ENCODE data around the gene MAPK8IP3. TPM values are rescaled to one million over a fixed set of nuclear protein-coding genes. Genes with fewer than 3 reads are reported as not detected.

MAPK8IP3 gene
- total RNA-seq, 4 donors from 2014 or later: 15.8 to 92.1 (median 39.0) TPM

DNA sequence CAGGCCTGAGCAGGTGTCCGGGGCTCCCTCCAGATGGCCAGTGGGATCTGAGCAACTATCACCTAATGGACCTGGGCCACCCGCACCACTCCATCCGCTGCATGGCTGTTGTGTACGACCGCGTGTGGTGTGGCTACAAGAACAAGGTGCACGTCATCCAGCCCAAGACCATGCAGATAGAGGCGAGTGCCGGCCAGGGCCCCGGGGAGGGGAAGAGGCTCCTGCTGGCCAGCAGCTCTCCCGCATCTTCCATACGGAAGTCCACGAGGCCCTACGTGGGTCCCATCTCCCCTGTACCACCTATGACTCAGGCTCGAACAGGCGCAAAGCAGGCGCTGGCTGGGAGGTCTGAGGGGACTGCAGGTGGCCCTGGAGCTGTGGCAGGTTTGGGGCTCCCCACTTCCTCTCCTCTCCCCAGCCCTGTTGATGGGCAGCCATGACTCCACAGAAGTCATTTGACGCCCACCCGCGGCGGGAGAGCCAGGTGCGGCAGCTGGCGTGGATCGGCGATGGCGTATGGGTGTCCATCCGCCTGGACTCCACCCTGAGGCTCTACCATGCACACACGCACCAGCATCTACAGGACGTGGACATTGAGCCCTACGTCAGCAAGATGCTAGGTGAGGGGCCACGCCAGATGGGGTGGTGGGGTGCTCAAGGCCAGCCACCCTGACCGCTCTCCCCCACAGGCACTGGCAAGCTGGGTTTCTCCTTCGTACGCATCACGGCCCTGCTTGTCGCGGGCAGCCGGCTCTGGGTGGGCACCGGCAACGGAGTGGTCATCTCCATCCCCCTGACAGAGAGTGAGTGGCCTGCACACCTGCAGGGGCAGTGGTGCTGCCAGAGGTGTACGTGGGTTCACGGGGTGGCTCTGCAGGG, 61.4 kb downstream of the MAPK8IP3 start:
- TF ChIP-seq, protein P1, sequence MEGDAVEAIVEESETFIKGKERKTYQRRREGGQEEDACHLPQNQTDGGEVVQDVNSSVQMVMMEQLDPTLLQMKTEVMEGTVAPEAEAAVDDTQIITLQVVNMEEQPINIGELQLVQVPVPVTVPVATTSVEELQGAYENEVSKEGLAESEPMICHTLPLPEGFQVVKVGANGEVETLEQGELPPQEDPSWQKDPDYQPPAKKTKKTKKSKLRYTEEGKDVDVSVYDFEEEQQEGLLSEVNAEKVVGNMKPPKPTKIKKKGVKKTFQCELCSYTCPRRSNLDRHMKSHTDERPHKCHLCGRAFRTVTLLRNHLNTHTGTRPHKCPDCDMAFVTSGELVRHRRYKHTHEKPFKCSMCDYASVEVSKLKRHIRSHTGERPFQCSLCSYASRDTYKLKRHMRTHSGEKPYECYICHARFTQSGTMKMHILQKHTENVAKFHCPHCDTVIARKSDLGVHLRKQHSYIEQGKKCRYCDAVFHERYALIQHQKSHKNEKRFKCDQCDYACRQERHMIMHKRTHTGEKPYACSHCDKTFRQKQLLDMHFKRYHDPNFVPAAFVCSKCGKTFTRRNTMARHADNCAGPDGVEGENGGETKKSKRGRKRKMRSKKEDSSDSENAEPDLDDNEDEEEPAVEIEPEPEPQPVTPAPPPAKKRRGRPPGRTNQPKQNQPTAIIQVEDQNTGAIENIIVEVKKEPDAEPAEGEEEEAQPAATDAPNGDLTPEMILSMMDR (IDR thresholded peaks at IDR 0.05; ENCODE audit: low read depth): no peak

DNA sequence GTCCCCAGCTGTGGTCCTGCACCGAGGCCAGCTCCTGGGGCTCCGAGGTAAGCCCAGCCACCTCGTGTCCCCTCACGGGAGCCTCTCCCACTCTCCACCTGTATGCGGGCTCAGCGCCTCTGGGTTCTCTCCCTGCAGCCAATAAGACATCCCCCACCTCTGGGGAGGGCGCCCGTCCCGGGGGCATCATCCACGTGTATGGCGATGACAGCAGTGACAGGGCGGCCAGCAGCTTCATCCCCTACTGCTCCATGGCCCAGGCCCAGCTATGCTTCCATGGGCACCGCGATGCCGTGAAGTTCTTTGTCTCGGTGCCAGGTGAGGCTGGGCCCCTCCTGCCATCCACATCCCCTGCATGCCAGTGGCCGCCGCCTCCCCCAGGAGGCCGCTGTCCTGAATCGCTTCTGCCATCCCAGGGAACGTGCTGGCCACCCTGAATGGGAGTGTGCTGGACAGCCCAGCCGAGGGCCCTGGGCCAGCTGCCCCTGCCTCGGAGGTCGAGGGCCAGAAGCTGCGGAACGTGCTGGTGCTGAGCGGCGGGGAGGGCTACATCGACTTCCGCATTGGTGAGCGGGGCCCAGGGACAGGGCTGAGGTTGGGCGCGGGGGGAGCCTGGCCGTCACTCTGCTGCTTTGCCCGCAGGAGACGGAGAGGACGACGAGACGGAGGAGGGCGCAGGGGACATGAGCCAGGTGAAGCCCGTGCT, 62.2 kb downstream of the MAPK8IP3 start:
- TF ChIP-seq, protein P1 (IDR thresholded peaks at IDR 0.05; ENCODE audit: low read depth): no peak

DNA sequence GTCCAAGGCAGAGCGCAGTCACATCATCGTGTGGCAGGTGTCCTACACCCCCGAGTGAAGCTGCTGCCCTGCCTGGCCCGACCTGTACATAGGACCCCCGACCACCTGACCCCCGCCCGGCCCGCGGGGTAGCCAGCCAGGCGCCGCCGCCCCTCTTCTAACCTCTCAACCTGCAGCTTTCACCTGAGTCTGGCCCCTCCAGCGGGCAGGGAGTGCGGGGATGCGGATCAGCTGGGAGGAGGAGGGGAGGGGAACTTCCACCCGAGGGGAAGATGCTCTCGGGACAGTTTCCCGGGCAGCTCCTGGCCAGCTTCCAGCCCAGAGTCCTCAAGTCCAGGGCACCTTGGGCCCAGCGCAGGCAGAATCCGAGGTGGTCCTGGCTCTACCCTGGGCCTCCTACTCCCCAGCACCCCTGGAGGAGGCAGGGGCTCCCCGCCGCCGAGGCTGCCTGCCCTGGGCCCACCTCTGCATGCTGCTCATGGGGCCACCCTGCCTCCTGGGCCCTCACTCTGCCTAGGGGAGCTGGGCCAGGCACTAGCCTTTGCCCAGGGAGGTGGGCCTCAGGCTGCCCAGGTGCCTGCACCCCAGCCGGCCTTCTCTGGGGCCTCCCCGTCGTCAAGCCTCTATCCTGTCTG, 62.9 kb downstream of the MAPK8IP3 start:
- TF ChIP-seq, protein P1 (IDR thresholded peaks at IDR 0.05; ENCODE audit: low read depth): no peak

DNA sequence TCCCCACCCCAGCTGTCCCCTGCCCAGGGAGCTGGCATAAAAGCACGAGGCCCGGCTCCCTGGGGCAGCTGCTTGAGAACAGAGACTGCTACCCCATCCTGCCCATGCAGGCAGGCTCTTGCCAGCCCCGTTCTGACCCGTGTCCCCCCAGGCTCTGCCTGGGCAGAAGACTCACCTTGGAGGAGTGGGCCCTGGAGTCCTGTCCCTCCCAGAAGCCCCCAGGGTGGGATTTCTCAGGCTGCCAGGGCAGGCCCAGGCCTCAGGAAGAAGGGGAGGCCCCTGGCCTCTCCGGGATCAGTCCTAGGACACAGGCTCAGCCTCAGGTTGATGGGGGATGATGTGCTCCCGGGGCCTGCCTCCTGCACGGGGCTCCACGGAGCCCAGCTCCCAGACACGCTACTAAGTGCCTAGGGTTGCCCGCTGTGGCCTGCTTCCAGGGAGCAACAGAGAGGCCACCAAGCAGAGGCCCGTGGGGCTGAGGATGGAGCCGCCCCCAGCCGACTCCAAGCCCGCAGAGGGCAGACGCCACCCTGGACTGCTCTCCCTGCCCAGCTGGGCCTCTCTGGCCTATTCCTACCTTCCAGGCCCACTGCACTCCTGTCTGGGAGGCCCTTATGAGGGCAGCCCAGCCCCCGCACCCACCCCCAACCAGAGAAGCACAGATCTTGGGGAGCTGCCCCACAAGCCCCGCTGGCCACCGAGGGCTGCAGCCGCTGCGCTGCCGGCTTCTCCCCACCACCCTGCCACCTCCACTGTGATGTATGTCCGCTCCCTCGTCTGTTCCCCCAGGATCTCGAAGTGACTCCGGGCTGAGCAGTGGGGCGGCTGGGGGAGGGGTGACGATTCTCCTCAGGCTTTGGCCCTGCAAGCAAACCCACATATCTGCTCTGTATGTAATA, 63.7 kb downstream of the MAPK8IP3 start:
- TF ChIP-seq, protein P1 (IDR thresholded peaks at IDR 0.05; ENCODE audit: low read depth): no peak

DNA sequence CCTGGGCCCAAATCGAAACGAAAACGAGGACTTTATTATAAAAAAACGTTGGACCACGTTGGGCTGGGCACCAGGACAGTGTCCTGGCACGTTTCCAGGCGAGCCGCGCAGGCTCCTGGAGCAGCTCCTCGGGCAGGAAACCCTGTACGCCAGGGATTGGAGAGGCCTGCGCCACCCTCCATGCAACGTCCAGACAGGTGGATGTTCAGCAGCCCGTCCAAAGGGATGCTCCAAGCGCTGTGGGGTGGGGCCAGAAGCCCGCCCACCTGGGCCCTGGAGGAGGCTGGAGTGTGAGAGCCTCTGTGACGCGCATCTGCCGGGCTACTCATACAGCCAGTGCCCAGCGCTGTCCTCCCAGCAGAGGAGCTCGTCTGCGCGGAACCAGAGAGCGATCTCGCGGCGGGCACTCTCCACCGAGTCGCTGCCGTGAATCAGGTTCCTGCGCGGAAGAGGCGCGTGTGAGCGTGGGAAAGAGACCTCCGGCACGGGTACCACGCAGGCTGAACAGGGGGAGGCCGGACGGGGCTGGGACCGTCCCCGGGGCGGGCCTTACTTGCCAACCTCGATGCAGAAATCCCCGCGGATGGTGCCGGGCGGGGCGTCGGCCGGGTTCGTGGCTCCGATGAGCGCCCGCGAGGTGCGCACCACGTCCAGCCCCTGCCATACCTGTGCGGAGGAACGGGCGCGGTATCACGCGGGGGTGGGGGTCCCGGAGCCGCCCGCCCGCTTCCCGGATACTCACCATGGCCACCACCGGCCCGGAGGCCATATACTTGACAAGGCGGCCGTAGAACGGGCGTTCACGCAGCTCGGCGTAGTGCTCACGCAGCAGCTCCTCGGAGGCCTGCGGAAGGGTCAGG, 64.6 kb downstream of the MAPK8IP3 start:
- TF ChIP-seq, protein P1 (IDR thresholded peaks at IDR 0.05; ENCODE audit: low read depth): no peak

DNA sequence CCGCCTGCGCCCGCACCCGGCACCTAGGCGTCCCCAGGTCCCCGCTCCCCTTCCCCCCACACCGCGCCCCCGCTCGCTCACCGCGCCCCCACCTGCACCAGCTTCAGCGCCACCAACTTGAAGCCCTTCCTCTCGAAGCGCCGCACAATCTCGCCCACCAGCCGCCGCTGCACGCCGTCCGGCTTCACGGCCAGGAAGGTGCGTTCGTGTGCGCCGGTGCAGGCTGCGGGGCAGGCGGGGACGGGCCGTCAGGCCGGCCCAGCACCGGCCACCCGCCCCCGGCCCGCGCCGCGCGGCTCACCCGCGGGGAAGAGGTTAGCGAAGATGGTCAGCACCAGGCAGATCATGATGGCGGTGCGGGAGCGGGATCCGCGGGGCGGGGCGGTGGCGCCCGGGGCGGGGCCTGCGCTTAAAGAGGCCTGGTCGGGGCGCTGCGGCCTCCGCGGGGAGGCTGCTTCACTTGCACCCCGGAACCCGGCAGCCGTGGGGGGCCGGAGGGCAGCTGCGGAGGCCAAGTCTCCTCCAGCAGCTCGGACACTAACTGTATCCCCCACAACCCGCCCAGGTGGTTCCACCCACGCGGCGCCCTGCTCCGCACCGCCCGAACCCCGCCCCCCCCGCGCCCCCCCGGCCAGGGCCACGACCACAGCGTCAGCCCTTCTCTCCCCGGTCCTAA, 65.3 kb downstream of the MAPK8IP3 start, which contains the start of gene NME3:
NME3 (minus strand) TSS at position 356 of the 676 bp plus-strand sequence; CDS start at position 347, 9 bp downstream.
- TF ChIP-seq, protein P1 (IDR thresholded peaks at IDR 0.05; ENCODE audit: low read depth): no peak

All from subcutaneous adipose tissue (tissue), 4 donors.